H9 (cell line): Measurements from ENCODE around the gene SMIM1. TPM values are rescaled to one million over a fixed set of nuclear protein-coding genes. Genes with fewer than 3 reads are reported as not detected.
A peak's percentile ranks its signal among the peaks of the same experiment; 100 is the strongest.

Experiments
- DNase-seq: peaks from one replicate; pipeline ENCODE4 v3.0.0-alpha.2; 2017
- H2AFZ ChIP-seq: one replicate; pipeline ENCODE4 v1.6.1; 2013; ENCODE audit warnings: mild to moderate bottlenecking, low read length, control low read depth, moderate library complexity
- H2AK5ac ChIP-seq: 2 replicates; pipeline ENCODE4 v1.6.1; 2013; ENCODE audit warnings: low read length, control low read depth, mixed read lengths; ENCODE audit not compliant: insufficient read length
- H2BK120ac ChIP-seq: one replicate; pipeline ENCODE4 v1.6.1; 2013; ENCODE audit warnings: low read depth, mild to moderate bottlenecking, low read length, control low read depth, inconsistent platforms; ENCODE audit not compliant: poor library complexity, severe bottlenecking
- H2BK12ac ChIP-seq: 2 replicates; pipeline ENCODE4 v1.6.1; 2013; ENCODE audit warnings: low read length, control low read depth, mixed read lengths, low read depth; ENCODE audit not compliant: insufficient read length
- H2BK15ac ChIP-seq: 2 replicates; pipeline ENCODE4 v1.6.1; 2013; ENCODE audit warnings: low read depth, low read length, control low read depth
- H2BK20ac ChIP-seq: one replicate; pipeline ENCODE4 v1.6.1; 2013; ENCODE audit warnings: low read depth, mild to moderate bottlenecking, low read length, control low read depth, inconsistent platforms; ENCODE audit not compliant: poor library complexity, severe bottlenecking
- H2BK5ac ChIP-seq: 2 replicates; pipeline ENCODE4 v1.6.1; 2013; ENCODE audit warnings: low read length, control low read depth, mixed read lengths; ENCODE audit not compliant: insufficient read length
- H3K14ac ChIP-seq: 2 replicates; pipeline ENCODE4 v1.6.1; 2013; ENCODE audit warnings: low read length, control low read depth; ENCODE audit not compliant: insufficient read depth
- H3K18ac ChIP-seq: 2 replicates; pipeline ENCODE4 v1.6.1; 2013; ENCODE audit warnings: low read depth, mild to moderate bottlenecking, mixed read lengths, low read length, control low read depth; ENCODE audit not compliant: insufficient read length
- H3K23ac ChIP-seq: 2 replicates; pipeline ENCODE4 v1.6.1; 2013; ENCODE audit warnings: low read length, control low read depth, mixed read lengths, low read depth; ENCODE audit not compliant: insufficient read length
- H3K23me2 ChIP-seq: 2 replicates; pipeline ENCODE4 v1.6.1; 2013; ENCODE audit warnings: low read depth, mild to moderate bottlenecking, mixed read lengths, low read length, control low read depth; ENCODE audit not compliant: insufficient read length, poor library complexity, severe bottlenecking
- H3K27ac ChIP-seq: 2 replicates; pipeline ENCODE4 v1.5.1; 2013; ENCODE audit warnings: low read length, control low read depth, mixed read lengths, low read depth; ENCODE audit not compliant: insufficient read length
- H3K27me3 ChIP-seq: 2 replicates; pipeline ENCODE4 v1.6.1; 2013; ENCODE audit warnings: low read length, control low read depth, inconsistent platforms; ENCODE audit not compliant: insufficient read depth
- H3K4ac ChIP-seq: 2 replicates; pipeline ENCODE4 v1.6.1; 2013; ENCODE audit warnings: low read depth, mild to moderate bottlenecking, control low read depth, inconsistent platforms, low read length, moderate library complexity
- H3K4me1 ChIP-seq: 2 replicates; pipeline ENCODE4 v1.6.1; 2013; ENCODE audit warnings: low read length, control low read depth, inconsistent platforms; ENCODE audit not compliant: insufficient read depth
- H3K4me2 ChIP-seq: 2 replicates; pipeline ENCODE4 v1.6.1; 2013; ENCODE audit warnings: low read length, control low read depth, mixed read lengths; ENCODE audit not compliant: insufficient read length, insufficient read depth
- H3K56ac ChIP-seq: 2 replicates; pipeline ENCODE4 v1.6.1; 2013; ENCODE audit warnings: low read depth, mild to moderate bottlenecking, mixed read lengths, low read length, control low read depth; ENCODE audit not compliant: insufficient read length
- H3K79me1 ChIP-seq: 2 replicates; pipeline ENCODE4 v1.6.1; 2013; ENCODE audit warnings: low read depth, mild to moderate bottlenecking, moderate library complexity, low read length, control low read depth, inconsistent platforms; ENCODE audit not compliant: insufficient read depth, poor library complexity, severe bottlenecking
- H3K79me2 ChIP-seq: 2 replicates; pipeline ENCODE4 v1.6.1; 2013; ENCODE audit warnings: low read length, control low read depth, inconsistent platforms; ENCODE audit not compliant: insufficient read depth
- H3K9ac ChIP-seq: 2 replicates; pipeline ENCODE4 v1.6.1; 2013; ENCODE audit warnings: low read length, control low read depth, mixed read lengths; ENCODE audit not compliant: insufficient read length; ENCODE audit errors: extremely low read depth
- H3K9me3 ChIP-seq: one replicate; pipeline ENCODE4 v1.6.1; 2013; ENCODE audit warnings: low read depth, low read length, inconsistent platforms; ENCODE audit not compliant: control insufficient read depth
- H3T11ph ChIP-seq: one replicate; pipeline ENCODE4 v1.6.1; 2013; ENCODE audit warnings: mild to moderate bottlenecking, low read length, control low read depth, inconsistent platforms
- H4K20me1 ChIP-seq: one replicate; pipeline ENCODE4 v1.6.1; 2013; ENCODE audit not compliant: control insufficient read depth, insufficient read length, insufficient read depth
- H4K5ac ChIP-seq: 2 replicates; pipeline ENCODE4 v1.6.1; 2013; ENCODE audit warnings: low read depth, mild to moderate bottlenecking, mixed read lengths, low read length, control low read depth; ENCODE audit not compliant: insufficient read length
- H4K8ac ChIP-seq: replicated peaks from 2 replicates; pipeline ENCODE4 v1.6.1; 2013; ENCODE audit warnings: low read length, control low read depth, mixed read lengths, low read depth; ENCODE audit not compliant: insufficient read length
- H4K91ac ChIP-seq: 2 replicates; pipeline ENCODE4 v1.6.1; 2013; ENCODE audit warnings: low read depth, mild to moderate bottlenecking, moderate library complexity, mixed read lengths, low read length, control low read depth; ENCODE audit not compliant: insufficient read length
- H3K27ac Mint-ChIP-seq, 3 experiments: 2 replicates in 2 of 3; 3 replicates in 1 of 3; pipeline ENCODE4 v1.8.0; 2020 to 2021; ENCODE audit warnings: mixed read lengths in 3 of 3, mild to moderate bottlenecking in 1 of 3, moderate library complexity in 1 of 3
- H3K27me3 Mint-ChIP-seq: 2 replicates; pipeline ENCODE4 v1.8.0; 2021; ENCODE audit warnings: low read depth, mild to moderate bottlenecking, moderate library complexity, mixed read lengths
- H3K36me3 Mint-ChIP-seq, 3 experiments: 2 replicates in 2 of 3; 3 replicates in 1 of 3; pipeline ENCODE4 v1.8.0; 2020 to 2021; ENCODE audit warnings: low read depth in 3 of 3, mixed read lengths in 3 of 3; ENCODE audit not compliant: insufficient read depth in 1 of 3
- H3K4me1 Mint-ChIP-seq, 2 experiments: 2 replicates each; pipeline ENCODE4 v1.8.0; 2020; ENCODE audit warnings: mixed read lengths in 2 of 2
- H3K4me3 Mint-ChIP-seq, 2 experiments: 2 replicates in 1 of 2; 3 replicates in 1 of 2; pipeline ENCODE4 v1.8.0; 2020 to 2021; ENCODE audit warnings: mild to moderate bottlenecking in 2 of 2, mixed read lengths in 2 of 2, moderate library complexity in 1 of 2
- H3K9me3 Mint-ChIP-seq, 2 experiments: 2 replicates in 1 of 2; 3 replicates in 1 of 2; pipeline ENCODE4 v1.8.0; 2020; ENCODE audit warnings: mild to moderate bottlenecking in 2 of 2, mixed read lengths in 2 of 2, moderate library complexity in 1 of 2
- CTCF ChIP-seq: fragments of 200-600 bp; sonication (generic); conservative IDR thresholded peaks from 3 replicates; pipeline ENCODE4 v1.8.0; 2021; ENCODE audit warnings: antibody characterized with exemption, mild to moderate bottlenecking
- whole genome bisulfite sequencing: extraction: QIAGEN DNeasy Blood & Tissue Kit; methylation state at CpG from one replicate; pipeline ENCODE4 v1.1.7; 2013; ENCODE audit warnings: missing lambda C conversion rate, low lambda C conversion rate, mixed read lengths; ENCODE audit not compliant: insufficient read length; ENCODE audit errors: extremely low coverage; 5-methylcytosine and 5-hydroxymethylcytosine counted together
- total RNA-seq: library from RNA; stranded (reverse); gene quantifications from 2 replicates; pipeline ENCODE4 v1.2.1, GENCODE V29; 2021

SMIM1 gene
- total RNA-seq, 1 experiment from 2014 or later, result 5.3 TPM

GRCh38 chr1:3787349-3787715, 14.8 kb downstream of the SMIM1 start:
- TF ChIP-seq CTCF, result no peak
- no peaks in the 10 kb centered on the region for H3K79me1 ChIP-seq
- no peak overlapping the region for H3K9ac ChIP-seq
- no peak overlapping the region for H2BK5ac ChIP-seq
- H3K4me1 ChIP-seq, result peaks cover 4% of the 10 kb centered on the region; the same call in 1 of the 2 replicates
- Mint-ChIP-seq H3K27ac (peak overlapping the region in 2 of 3 experiments; percentile 19 to 68; a peak in 1 of 7 replicates), H3K9me3 (no peaks in the 10 kb centered on the region), H3K36me3 (peaks cover 53 to 63% (median 56%) of the 10 kb centered on the region in 3 experiments), H3K27me3 (no peaks in the 10 kb centered on the region; the same call in 1 of the 2 replicates), H3K4me3 (no peak overlapping the region), H3K4me1 (peaks cover 14 to 24% of the 10 kb centered on the region in 2 experiments)
- no peak overlapping the region for H2BK12ac ChIP-seq
- no peaks in the 10 kb centered on the region for H3K27me3 ChIP-seq
- no peak overlapping the region for H2BK120ac ChIP-seq
- H3K79me2 ChIP-seq, result peaks cover 15% of the 10 kb centered on the region; the same call in 1 of the 2 replicates
- H4K20me1 ChIP-seq, result no peaks in the 10 kb centered on the region
- H3K23ac ChIP-seq, result no peak overlapping the region
- no peak overlapping the region for H2BK15ac ChIP-seq
- WGBS, result no CpG with 5 or more reads among the region's 10 CpGs
- H3K4me2 ChIP-seq, result no peak overlapping the region
- H3K27ac ChIP-seq, result no peak overlapping the region
- H2AFZ ChIP-seq, result no peak overlapping the region
- H2BK20ac ChIP-seq, result no peak overlapping the region
- no peak overlapping the region for H4K8ac ChIP-seq
- no peaks in the 10 kb centered on the region for H3K23me2 ChIP-seq
- no peak overlapping the region for H3K56ac ChIP-seq
- no peak for DNase-seq
- H4K5ac ChIP-seq, result no peak overlapping the region
- no peak overlapping the region for H2AK5ac ChIP-seq
- no peak overlapping the region for H4K91ac ChIP-seq
- no peak overlapping the region for H3K14ac ChIP-seq
- H3K9me3 ChIP-seq, result no peaks in the 10 kb centered on the region
- no peak overlapping the region for H3T11ph ChIP-seq
- H3K4ac ChIP-seq, result no peak overlapping the region
- no peak overlapping the region for H3K18ac ChIP-seq
